HG03439 (cell line): ENCODE data around the gene DNALI1.
"Not testable (repeated sequence)": the region's sequence is repeated elsewhere in the genome, so short reads cannot be mapped to it uniquely, and the experiment has no call there.

Experiments
- ATAC-seq: cut with Tn5 transposase; IDR thresholded peaks from one replicate; pipeline ENCODE4 v1.9.1; 2021; ENCODE audit warnings: mild to moderate bottlenecking, moderate library complexity; ENCODE audit not compliant: unreplicated experiment

DNALI1 gene

GRCh38 chr1:37556712-37557196, at the start of gene DNALI1:
DNALI1 (plus strand) TSS chr1:37556940; CDS start chr1:37556995, 55 bp downstream.
- ATAC-seq = no peak

GRCh38 chr1:37509181-37509580, 47.6 kb upstream of the DNALI1 start:
- ATAC-seq = no peak

- ATAC-seq = peak; percentile 32
These were observed 42.9 kb upstream of the DNALI1 start for GRCh38 chr1:37513795-37514349.

- peak; percentile 88 for ATAC-seq
These were observed 42.2 kb upstream of the DNALI1 start, which contains the start of gene MEAF6 for GRCh38 chr1:37514350-37515184. MEAF6 (minus strand) TSS chr1:37514766; CDS start chr1:37514746, 20 bp downstream.

GRCh38 chr1:37515185-37516034, 41.3 kb upstream of the DNALI1 start:
- ATAC-seq = no peak

GRCh38 chr1:37517569-37517968, 39.2 kb upstream of the DNALI1 start:
- ATAC-seq = no peak

GRCh38 chr1:37518241-37518640, 38.5 kb upstream of the DNALI1 start:
- ATAC-seq = not testable (repeated sequence)

- not testable (repeated sequence) for ATAC-seq
These were observed 37.8 kb upstream of the DNALI1 start for GRCh38 chr1:37518929-37519328.

- ATAC-seq = no peak
These were observed 37.1 kb upstream of the DNALI1 start for GRCh38 chr1:37519613-37520012.

- not testable (repeated sequence) for ATAC-seq
These were observed 26.9 kb upstream of the DNALI1 start for GRCh38 chr1:37529888-37530287.

- not testable (repeated sequence) for ATAC-seq
These were observed 24.2 kb upstream of the DNALI1 start for GRCh38 chr1:37532418-37533156.

GRCh38 chr1:37533317-37534093, 23.2 kb upstream of the DNALI1 start:
- ATAC-seq = no peak

- no peak for ATAC-seq
These were observed 19.4 kb upstream of the DNALI1 start for GRCh38 chr1:37537378-37537777.

GRCh38 chr1:37539154-37539553, 17.6 kb upstream of the DNALI1 start:
- not testable (repeated sequence) for ATAC-seq

- ATAC-seq = no peak
These were observed 16.5 kb upstream of the DNALI1 start for GRCh38 chr1:37540036-37540785.

GRCh38 chr1:37544530-37544929, 12.2 kb upstream of the DNALI1 start:
- ATAC-seq = no peak

- no peak for ATAC-seq
These were observed 11.7 kb upstream of the DNALI1 start for GRCh38 chr1:37545019-37545418.

- ATAC-seq = no peak
These were observed 7.4 kb upstream of the DNALI1 start for GRCh38 chr1:37549341-37549740.

GRCh38 chr1:37553598-37553926, 3.2 kb upstream of the DNALI1 start:
- ATAC-seq = no peak
